Lower leg skin (tissue), 3 donors: ENCODE results near the gene C22orf42.

ENCODE experiments used
- CTCF ChIP-seq, 3 donors: fragments of 450-650 bp; IDR thresholded peaks; one replicate each; pipeline ENCODE4 v1.5.1; 2016; ENCODE audit warnings: antibody characterized with exemption in 3 of 3, mild to moderate bottlenecking in 3 of 3, moderate library complexity in 2 of 3
- POLR2A ChIP-seq, 2 donors: fragments of 450-650 bp; IDR thresholded peaks; one replicate each; pipeline ENCODE4 v1.6.1; 2016 to 2017; ENCODE audit warnings: antibody characterized with exemption in 2 of 2, mild to moderate bottlenecking in 1 of 2, moderate library complexity in 1 of 2

DNA sequence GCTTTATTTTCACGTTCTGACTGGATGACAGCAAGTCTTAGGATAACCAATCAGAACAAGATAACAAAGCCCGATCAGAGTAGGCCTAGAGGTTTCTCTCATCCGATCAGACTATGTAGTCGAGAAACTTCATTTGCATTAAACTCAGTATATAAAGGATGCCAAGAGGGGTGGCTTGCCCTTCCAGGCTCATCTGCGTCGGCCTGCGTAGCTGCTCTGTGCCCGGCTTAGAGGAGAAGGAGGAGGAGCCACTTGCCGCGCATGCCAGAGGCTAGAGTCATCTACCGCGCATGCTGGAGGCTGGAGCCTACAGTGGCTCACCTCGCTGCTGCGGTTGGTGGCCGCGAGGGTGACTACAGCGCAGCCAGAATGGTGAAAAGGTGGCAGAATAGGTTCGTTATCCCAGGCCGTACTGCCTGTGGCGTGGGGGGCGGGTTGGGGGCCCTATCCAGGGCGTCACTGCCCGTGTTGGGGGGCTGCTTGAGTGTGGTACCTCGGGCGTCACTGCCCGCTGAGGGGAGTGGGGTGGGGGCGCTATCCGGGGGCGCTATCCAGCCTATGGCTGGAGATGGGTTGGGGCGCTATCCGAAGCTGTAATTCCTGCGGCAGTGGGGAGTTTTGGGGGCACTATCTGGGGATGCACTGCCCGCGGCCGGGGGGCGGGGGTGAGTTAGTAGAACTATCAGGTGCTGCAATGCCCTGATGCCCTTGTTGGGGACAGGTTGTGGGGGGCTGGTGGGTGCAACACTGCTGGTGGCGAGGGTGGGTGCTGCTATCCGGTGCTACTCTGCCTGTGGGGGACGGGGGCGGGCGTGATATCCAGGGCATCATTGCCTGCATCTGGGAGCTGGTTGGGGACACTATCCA is 46.0 kb upstream of the C22orf42 start, which contains the start of gene RFPL2:
- TF ChIP-seq CTCF (IDR thresholded peaks at IDR 0.05) (no peak), POLR2A (IDR thresholded peaks at IDR 0.05) (no peak)
